SK-N-SH treated with all-trans-retinoic acid at 6 μM for 48 hours (cell line): ENCODE results near the gene ZBBX.

Experiments used
- ARNTL ChIP-seq: fragments of 450-650 bp; formaldehyde crosslinking; IDR thresholded peaks from 2 replicates; pipeline ENCODE4 v1.5.0; 2020; ENCODE audit warnings: low read depth, mild to moderate bottlenecking, moderate library complexity, borderline replicate concordance
- BACH2 ChIP-seq: fragments of 250-450 bp; sonication (Bioruptor Pico); IDR thresholded peaks from 2 replicates; pipeline ENCODE4 v1.9.0; 2021; ENCODE audit warnings: mild to moderate bottlenecking, borderline replicate concordance
- ISL1 ChIP-seq: fragments of 250-450 bp; sonication (Bioruptor Pico); IDR thresholded peaks from 2 replicates; pipeline ENCODE4 v2.1.2; 2022; ENCODE audit warnings: mild to moderate bottlenecking, moderate library complexity
- PATZ1 ChIP-seq: fragments of 250-450 bp; sonication (Bioruptor Pico); IDR thresholded peaks from 2 replicates; pipeline ENCODE4 v1.8.0; 2020; ENCODE audit warnings: mild to moderate bottlenecking, moderate library complexity, borderline replicate concordance
- POU6F1 ChIP-seq: fragments of 250-450 bp; sonication (Bioruptor Pico); IDR thresholded peaks from 2 replicates; pipeline ENCODE4 v1.8.0; 2021; ENCODE audit warnings: low read depth, mild to moderate bottlenecking, moderate library complexity, borderline replicate concordance
- PPARA ChIP-seq: fragments of 250-450 bp; sonication (Bioruptor Pico); IDR thresholded peaks from 2 replicates; pipeline ENCODE4 v1.5.0; 2020; ENCODE audit warnings: mild to moderate bottlenecking, borderline replicate concordance
- RARB ChIP-seq: fragments of 250-450 bp; sonication (Bioruptor Pico); IDR thresholded peaks from 2 replicates; pipeline ENCODE4 v1.8.0; 2021; ENCODE audit warnings: mild to moderate bottlenecking, moderate library complexity
- SNAI2 ChIP-seq: fragments of 250-450 bp; sonication (Bioruptor Pico); IDR thresholded peaks from 2 replicates; pipeline ENCODE4 v1.5.0; 2020; ENCODE audit warnings: mild to moderate bottlenecking, moderate library complexity
- TOX ChIP-seq: fragments of 250-450 bp; sonication (Bioruptor Pico); IDR thresholded peaks from 2 replicates; pipeline ENCODE4 v1.8.0; 2021; ENCODE audit warnings: mild to moderate bottlenecking, moderate library complexity, borderline replicate concordance
- ZFP30 ChIP-seq: fragments of 450-650 bp; formaldehyde crosslinking; IDR thresholded peaks from 2 replicates; pipeline ENCODE4 v1.5.0; 2022; ENCODE audit warnings: mild to moderate bottlenecking, moderate library complexity
- ZNF70 ChIP-seq: fragments of 450-650 bp; formaldehyde crosslinking; IDR thresholded peaks from 2 replicates; pipeline ENCODE4 v1.5.0; 2020; ENCODE audit warnings: mild to moderate bottlenecking, moderate library complexity
- ZNF8 ChIP-seq: fragments of 450-650 bp; formaldehyde crosslinking; IDR thresholded peaks from 2 replicates; pipeline ENCODE4 v1.5.0; 2020; ENCODE audit warnings: mild to moderate bottlenecking, moderate library complexity

GRCh38 chr3:167228135-167228534, 152.0 kb downstream of the ZBBX start:
- TF ChIP-seq ISL1 (CRISPR knock-in tag) (no peak), RARB (CRISPR knock-in tag) (no peak), ZNF8 (CRISPR knock-in tag) (no peak), PATZ1 (CRISPR knock-in tag) (no peak), BACH2 (CRISPR knock-in tag) (no peak), ZFP30 (CRISPR knock-in tag) (no peak), POU6F1 (CRISPR knock-in tag) (no peak), TOX (CRISPR knock-in tag) (peak; percentile 49; the same call in 1 of the 2 replicates), SNAI2 (CRISPR knock-in tag) (no peak), ARNTL (CRISPR knock-in tag) (no peak), PPARA (no peak), ZNF70 (no peak)
